ENCODE data around the gene CABLES2. TPM values are rescaled to one million over a fixed set of nuclear protein-coding genes. Genes with fewer than 3 reads are reported as not detected.
A peak's percentile ranks its signal among the peaks of the same experiment; 100 is the strongest.

The CABLES2 gene
- total and polyA plus RNA-seq, 9 of the 15 experiments (the other 6 are each of a cell fraction or from before 2014, with no cell fraction given): 0.46 to 4.2 (median 1.6) TPM

- TF ChIP-seq THAP12 (CRISPR knock-in tag; IDR thresholded peaks at IDR 0.05) (no peak), UBTF (IDR thresholded peaks at IDR 0.05; ENCODE audit: borderline replicate concordance in 1 of 2, low read depth in 2 of 2, low read length in 2 of 2) (no peak), MEIS2 (IDR thresholded peaks at IDR 0.05; ENCODE audit: partially characterized antibody) (peak; percentile 9), RFX7 (CRISPR knock-in tag; IDR thresholded peaks at IDR 0.05) (no peak), BCOR (IDR thresholded peaks at IDR 0.05) (peak; percentile 76), GTF2A2 (tag; IDR thresholded peaks at IDR 0.05) (no peak), GATAD2B (IDR thresholded peaks at IDR 0.05; ENCODE audit: borderline replicate concordance) (no peak), ZNF184 (CRISPR knock-in tag; IDR thresholded peaks at IDR 0.05) (no peak), ID3 (CRISPR knock-in tag; IDR thresholded peaks at IDR 0.05) (no peak), ID3 (tag; IDR thresholded peaks at IDR 0.05) (0 out of 2 replicates have a peak, but pooled peaks have one; percentile 25), ZNF518B (CRISPR knock-in tag; IDR thresholded peaks at IDR 0.05) (no peak), NCOR1 (IDR thresholded peaks at IDR 0.05) (no peak), EP400 (IDR thresholded peaks at IDR 0.05) (peak; percentile 59), CAMTA2 (CRISPR knock-in tag; conservative IDR thresholded peaks at IDR 0.05) (no peak), ELK3 (CRISPR knock-in tag; IDR thresholded peaks at IDR 0.05) (no peak)
Observed at GRCh38 chr20:62446888-62447869, 40.1 kb upstream of the CABLES2 start (continued).

Data from K562 (cell line).